ENCODE data around the gene CCR1. TPM values are rescaled to one million over a fixed set of nuclear protein-coding genes. Genes with fewer than 3 reads are reported as not detected.
"Not testable (repeated sequence)": the region's sequence is repeated elsewhere in the genome, so short reads cannot be mapped to it uniquely, and the experiment has no call there.

CCR1 gene
- polyA plus RNA-seq, 1 donor from 2014 or later: not detected

DNA sequence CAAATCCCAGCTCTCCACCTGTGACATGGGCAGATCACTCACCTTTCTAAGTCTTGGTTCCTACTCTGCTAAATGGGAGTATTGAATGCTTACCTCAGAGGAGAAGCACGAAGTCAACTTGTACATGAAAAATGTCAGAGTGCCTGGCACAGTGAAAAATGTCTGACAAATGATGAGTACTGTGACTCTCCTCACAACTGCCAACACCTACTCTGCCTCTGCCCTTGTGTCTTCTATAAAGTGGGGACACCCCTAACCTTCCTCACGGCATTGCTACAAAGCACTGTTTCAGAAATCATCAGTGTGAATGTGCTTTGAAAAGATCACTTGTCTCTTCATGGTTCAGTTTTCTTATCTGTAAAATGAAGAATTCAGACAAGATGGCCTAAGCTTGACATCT is 940 bp upstream of the CCR1 start:
- no peaks in the 10 kb centered on the region for H3K27me3 ChIP-seq (ENCODE audit: insufficient read depth, low read depth, low read length)
- H3K27ac ChIP-seq (ENCODE audit: low read length): no peak overlapping the region
- no peaks in the 10 kb centered on the region for H3K9me3 ChIP-seq (ENCODE audit: low read length)
- no peaks in the 10 kb centered on the region for H4K20me1 ChIP-seq (ENCODE audit: insufficient read depth)
- no peaks in the 10 kb centered on the region for H3K9me2 ChIP-seq (ENCODE audit: insufficient read depth, low read length)
- no peak overlapping the region for H3K4me3 ChIP-seq (ENCODE audit: low read length)
- no peak for TF ChIP-seq REST (IDR thresholded peaks at IDR 0.05; ENCODE audit: borderline replicate concordance)
- TF ChIP-seq EZH2 (IDR thresholded peaks at IDR 0.05; ENCODE audit: borderline replicate concordance, insufficient read depth, low read length, poor library complexity, severe bottlenecking): no peak
- TF ChIP-seq, protein P1, sequence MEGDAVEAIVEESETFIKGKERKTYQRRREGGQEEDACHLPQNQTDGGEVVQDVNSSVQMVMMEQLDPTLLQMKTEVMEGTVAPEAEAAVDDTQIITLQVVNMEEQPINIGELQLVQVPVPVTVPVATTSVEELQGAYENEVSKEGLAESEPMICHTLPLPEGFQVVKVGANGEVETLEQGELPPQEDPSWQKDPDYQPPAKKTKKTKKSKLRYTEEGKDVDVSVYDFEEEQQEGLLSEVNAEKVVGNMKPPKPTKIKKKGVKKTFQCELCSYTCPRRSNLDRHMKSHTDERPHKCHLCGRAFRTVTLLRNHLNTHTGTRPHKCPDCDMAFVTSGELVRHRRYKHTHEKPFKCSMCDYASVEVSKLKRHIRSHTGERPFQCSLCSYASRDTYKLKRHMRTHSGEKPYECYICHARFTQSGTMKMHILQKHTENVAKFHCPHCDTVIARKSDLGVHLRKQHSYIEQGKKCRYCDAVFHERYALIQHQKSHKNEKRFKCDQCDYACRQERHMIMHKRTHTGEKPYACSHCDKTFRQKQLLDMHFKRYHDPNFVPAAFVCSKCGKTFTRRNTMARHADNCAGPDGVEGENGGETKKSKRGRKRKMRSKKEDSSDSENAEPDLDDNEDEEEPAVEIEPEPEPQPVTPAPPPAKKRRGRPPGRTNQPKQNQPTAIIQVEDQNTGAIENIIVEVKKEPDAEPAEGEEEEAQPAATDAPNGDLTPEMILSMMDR (IDR thresholded peaks at IDR 0.05; ENCODE audit: poor library complexity, severe bottlenecking): no peak
- TF ChIP-seq POLR2AphosphoS5 (IDR thresholded peaks at IDR 0.05): no peak
- TF ChIP-seq EP300 (conservative IDR thresholded peaks at IDR 0.05; ENCODE audit: poor library complexity, severe bottlenecking): no peak
- no peak for TF ChIP-seq MXI1 (conservative IDR thresholded peaks at IDR 0.05; ENCODE audit: poor library complexity, severe bottlenecking)
- no peak for TF ChIP-seq TAF1 (IDR thresholded peaks at IDR 0.05; ENCODE audit: low read depth)
- no peak for TF ChIP-seq RAD21 (conservative IDR thresholded peaks at IDR 0.05)
- TF ChIP-seq SMC3 (conservative IDR thresholded peaks at IDR 0.05; ENCODE audit: poor library complexity): no peak
- no peaks in the 10 kb centered on the region for H3K36me3 ChIP-seq (ENCODE audit: insufficient read depth, low read length)
- H2AFZ ChIP-seq (ENCODE audit: low read depth, low read length): no peak overlapping the region
- H3K4me2 ChIP-seq (ENCODE audit: low read length): no peak overlapping the region
- no peaks in the 10 kb centered on the region for H3K79me2 ChIP-seq (replicated peaks; ENCODE audit: insufficient read depth, low read length)
- H3K9ac ChIP-seq (ENCODE audit: low read length): no peak overlapping the region
- H3F3A ChIP-seq (ENCODE audit: insufficient read depth, low read length, poor library complexity, severe bottlenecking): no peaks in the 10 kb centered on the region

DNA sequence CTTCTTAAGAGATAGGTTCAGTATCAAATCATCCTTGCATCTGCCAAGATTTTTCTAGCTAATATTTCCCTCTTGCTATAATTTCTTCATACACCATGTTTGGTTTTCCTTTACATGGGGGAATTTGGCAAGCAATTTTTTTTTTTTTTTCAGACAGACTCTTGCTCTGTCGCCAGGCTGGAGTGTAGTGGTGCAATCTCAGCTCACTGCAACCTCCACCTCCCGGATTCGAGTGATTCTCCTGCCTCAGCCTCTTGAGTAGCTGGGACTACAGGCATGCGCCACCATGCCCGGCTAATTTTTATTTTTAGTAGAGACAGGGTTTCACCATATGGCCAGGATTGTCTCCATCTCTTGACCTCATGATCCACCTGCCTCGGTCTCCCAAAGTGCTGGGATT is 599 bp downstream of the CCR1 start:
- not testable (repeated sequence) for H2AFZ ChIP-seq (ENCODE audit: low read depth, low read length)

More for the DNA sequence above, 599 bp downstream of the CCR1 start:
- H3K27ac ChIP-seq (ENCODE audit: low read length); H3K4me3 ChIP-seq (ENCODE audit: low read length); H3K4me2 ChIP-seq (ENCODE audit: low read length); H4K20me1 ChIP-seq (ENCODE audit: insufficient read depth); H3K9me3 ChIP-seq (ENCODE audit: low read length); H3K36me3 ChIP-seq (ENCODE audit: insufficient read depth, low read length); H3K27me3 ChIP-seq (ENCODE audit: insufficient read depth, low read depth, low read length); H3K9me2 ChIP-seq (ENCODE audit: insufficient read depth, low read length); H3F3A ChIP-seq (ENCODE audit: insufficient read depth, low read length, poor library complexity, severe bottlenecking); H3K9ac ChIP-seq (ENCODE audit: low read length); H3K79me2 ChIP-seq (replicated peaks; ENCODE audit: insufficient read depth, low read length): not testable (repeated sequence)
